Measurements from ENCODE around the gene DNAJA3. TPM values are rescaled to one million over a fixed set of nuclear protein-coding genes. Genes with fewer than 3 reads are reported as not detected.

The DNAJA3 gene
- total RNA-seq, 1 donor from 2014 or later: 27.3 TPM

- no peaks in the 10 kb centered on the region for H3K9me3 ChIP-seq (ENCODE audit: low read depth)
- H2AFZ ChIP-seq (replicated peaks): no peak overlapping the region
- Mint-ChIP-seq H3K4me1 (no peaks in the 10 kb centered on the region), H3K27ac (no peak overlapping the region), H3K4me3 (no peak overlapping the region), H3K27me3 (ENCODE audit: insufficient read depth, low read depth) (no peaks in the 10 kb centered on the region), H3K9me3 (no peaks in the 10 kb centered on the region), H3K36me3 (peaks cover 23% of the 10 kb centered on the region)
- H3K4me1 ChIP-seq: no peaks in the 10 kb centered on the region
- no peaks in the 10 kb centered on the region for H4K20me1 ChIP-seq (ENCODE audit: low read depth)
- H3K79me2 ChIP-seq (ENCODE audit: low read depth): no peaks in the 10 kb centered on the region
- no peak overlapping the region for H3K4me3 ChIP-seq
- no peak overlapping the region for H3K27ac ChIP-seq
- TF ChIP-seq CTCF (IDR thresholded peaks at IDR 0.05): no peak
- TF ChIP-seq EZH2 (IDR thresholded peaks at IDR 0.05): no peak
- no peak for TF ChIP-seq EZH2phosphoT487 (IDR thresholded peaks at IDR 0.05)
- no peak overlapping the region for H3K4me2 ChIP-seq
- H3K9ac ChIP-seq: no peak overlapping the region
- no peaks in the 10 kb centered on the region for H3K27me3 ChIP-seq
- DNase-seq (ENCODE audit: low spot score): no peak
- H3F3A ChIP-seq (ENCODE audit: low read depth): peaks cover 4% of the 10 kb centered on the region
- H3K36me3 ChIP-seq: peaks cover 4% of the 10 kb centered on the region
Measured at GRCh38 chr16:4437366-4437765, 11.7 kb downstream of the DNAJA3 start.

- no peak overlapping the region for H3K27ac ChIP-seq
Measured at GRCh38 chr16:4442371-4442770, 16.7 kb downstream of the DNAJA3 start.

GRCh38 chr16:4443271-4443670 is 17.6 kb downstream of the DNAJA3 start:
- no peak overlapping the region for H3K4me2 ChIP-seq
- H2AFZ ChIP-seq (replicated peaks): no peak overlapping the region
- Mint-ChIP-seq H3K27me3 (ENCODE audit: insufficient read depth, low read depth) (peaks cover 2% of the 10 kb centered on the region), H3K27ac (no peak overlapping the region), H3K4me1 (no peaks in the 10 kb centered on the region), H3K9me3 (no peaks in the 10 kb centered on the region), H3K36me3 (peaks cover 35% of the 10 kb centered on the region), H3K4me3 (no peak overlapping the region)
- H3K27me3 ChIP-seq: no peaks in the 10 kb centered on the region
- no peak for TF ChIP-seq CTCF (IDR thresholded peaks at IDR 0.05)
- TF ChIP-seq EZH2phosphoT487 (IDR thresholded peaks at IDR 0.05): no peak
- TF ChIP-seq EZH2 (IDR thresholded peaks at IDR 0.05): no peak
- H3K36me3 ChIP-seq: no peaks in the 10 kb centered on the region
- H4K20me1 ChIP-seq (ENCODE audit: low read depth): no peaks in the 10 kb centered on the region
- H3K4me1 ChIP-seq: no peaks in the 10 kb centered on the region
- no peaks in the 10 kb centered on the region for H3K79me2 ChIP-seq (ENCODE audit: low read depth)
- no peaks in the 10 kb centered on the region for H3F3A ChIP-seq (ENCODE audit: low read depth)
- H3K27ac ChIP-seq: no peak overlapping the region
- no peaks in the 10 kb centered on the region for H3K9me3 ChIP-seq (ENCODE audit: low read depth)
- no peak overlapping the region for H3K4me3 ChIP-seq
- no peak overlapping the region for H3K9ac ChIP-seq
- no peak for DNase-seq (ENCODE audit: low spot score)

More at GRCh38 chr16:4442371-4442770, 16.7 kb downstream of the DNAJA3 start:
- H3K79me2 ChIP-seq (ENCODE audit: low read depth): no peaks in the 10 kb centered on the region
- no peak overlapping the region for H2AFZ ChIP-seq (replicated peaks)
- no peaks in the 10 kb centered on the region for H3K36me3 ChIP-seq
- Mint-ChIP-seq H3K9me3 (no peaks in the 10 kb centered on the region), H3K27ac (no peak overlapping the region), H3K36me3 (peaks cover 33% of the 10 kb centered on the region), H3K4me3 (no peak overlapping the region), H3K27me3 (ENCODE audit: insufficient read depth, low read depth) (peaks cover 2% of the 10 kb centered on the region), H3K4me1 (no peaks in the 10 kb centered on the region)
- H3K27me3 ChIP-seq: no peaks in the 10 kb centered on the region
- no peaks in the 10 kb centered on the region for H3K4me1 ChIP-seq
- no peak for DNase-seq (ENCODE audit: low spot score)
- no peak overlapping the region for H3K9ac ChIP-seq
- no peaks in the 10 kb centered on the region for H4K20me1 ChIP-seq (ENCODE audit: low read depth)
- no peak overlapping the region for H3K4me3 ChIP-seq
- no peaks in the 10 kb centered on the region for H3F3A ChIP-seq (ENCODE audit: low read depth)
- no peak overlapping the region for H3K4me2 ChIP-seq
- no peak for TF ChIP-seq EZH2phosphoT487 (IDR thresholded peaks at IDR 0.05)
- TF ChIP-seq EZH2 (IDR thresholded peaks at IDR 0.05): no peak
- TF ChIP-seq CTCF (IDR thresholded peaks at IDR 0.05): no peak
- H3K9me3 ChIP-seq (ENCODE audit: low read depth): no peaks in the 10 kb centered on the region
